ENCODE results near the gene RAB20.
A peak's percentile ranks its signal among the peaks of the same experiment; 100 is the strongest.
"Not testable (repeated sequence)": the region's sequence is repeated elsewhere in the genome, so short reads cannot be mapped to it uniquely, and the experiment has no call there.

Gene RAB20

GRCh38 chr13:110561344-110562035 is at the start of gene RAB20:
Gene RAB20 (minus strand): TSS chr13:110561722. CDS start chr13:110561519, 203 bp downstream.
- peak; percentile 54 for DNase-seq

- no peak for DNase-seq
Measured at GRCh38 chr13:110610955-110611595, 49.6 kb upstream of the RAB20 start.

- no peak for DNase-seq
Measured at GRCh38 chr13:110607675-110608224, 46.2 kb upstream of the RAB20 start.

GRCh38 chr13:110606281-110606680 is 44.8 kb upstream of the RAB20 start:
- DNase-seq, result not testable (repeated sequence)

- DNase-seq, result no peak
Measured at GRCh38 chr13:110605132-110605531, 43.6 kb upstream of the RAB20 start.

- no peak for DNase-seq
Measured at GRCh38 chr13:110600980-110601379, 39.5 kb upstream of the RAB20 start.

GRCh38 chr13:110600261-110600819 is 38.8 kb upstream of the RAB20 start:
- no peak for DNase-seq

GRCh38 chr13:110597041-110597689 is 35.6 kb upstream of the RAB20 start:
- no peak for DNase-seq

- no peak for DNase-seq
Measured at GRCh38 chr13:110593430-110594130, 32.1 kb upstream of the RAB20 start.

- no peak for DNase-seq
Measured at GRCh38 chr13:110592665-110593064, 31.1 kb upstream of the RAB20 start.

- DNase-seq, result no peak
Measured at GRCh38 chr13:110590577-110590976, 29.1 kb upstream of the RAB20 start.

- DNase-seq, result no peak
Measured at GRCh38 chr13:110589793-110590390, 28.4 kb upstream of the RAB20 start.

GRCh38 chr13:110583178-110583865 is 21.8 kb upstream of the RAB20 start:
- no peak for DNase-seq

- DNase-seq, result no peak
Measured at GRCh38 chr13:110582421-110582954, 21.0 kb upstream of the RAB20 start.

- DNase-seq, result no peak
Measured at GRCh38 chr13:110581506-110582185, 20.1 kb upstream of the RAB20 start.

GRCh38 chr13:110580800-110581199 is 19.3 kb upstream of the RAB20 start:
- no peak for DNase-seq

GRCh38 chr13:110578363-110578762 is 16.8 kb upstream of the RAB20 start:
- no peak for DNase-seq

- DNase-seq, result no peak
Measured at GRCh38 chr13:110576736-110577476, 15.4 kb upstream of the RAB20 start.

- DNase-seq, result no peak
Measured at GRCh38 chr13:110576070-110576394, 14.5 kb upstream of the RAB20 start.

All from stimulated activated CD4-positive, alpha-beta T cell treated with anti-CD3 and anti-CD28 coated beads, Interleukin-4, amount 100 ng/mL, for 1 hour (primary cell).